Immature natural killer cell (primary cell): Measurements from ENCODE around the gene FARSA. TPM values are rescaled to one million over a fixed set of nuclear protein-coding genes. Genes with fewer than 3 reads are reported as not detected.

Experiments
- DNase-seq, 3 donors: peaks; one replicate each; pipeline ENCODE4 v3.0.0; 2022; ENCODE audit warnings: mixed read lengths in 1 of 3
- H3K27ac Mint-ChIP-seq, 6 donors: one replicate each; pipeline ENCODE4 v1.8.0; 2020; ENCODE audit warnings: mixed read lengths in 6 of 6, mild to moderate bottlenecking in 5 of 6, inconsistent platforms in 4 of 6, moderate library complexity in 3 of 6
- H3K27me3 Mint-ChIP-seq, 3 donors: one replicate each; pipeline ENCODE4 v1.8.0; 2020 to 2021; ENCODE audit warnings: low read depth in 3 of 3, mild to moderate bottlenecking in 3 of 3, mixed read lengths in 3 of 3, moderate library complexity in 3 of 3, inconsistent platforms in 1 of 3
- H3K36me3 Mint-ChIP-seq, 3 donors: one replicate each; pipeline ENCODE4 v1.8.0; 2020; ENCODE audit warnings: mixed read lengths in 3 of 3, inconsistent platforms in 2 of 3, mild to moderate bottlenecking in 2 of 3
- H3K4me1 Mint-ChIP-seq, 2 donors: one replicate each; pipeline ENCODE4 v1.8.0; 2020; ENCODE audit warnings: inconsistent platforms in 2 of 2, mild to moderate bottlenecking in 2 of 2, mixed read lengths in 2 of 2, moderate library complexity in 1 of 2
- H3K4me3 Mint-ChIP-seq, 5 donors: one replicate each; pipeline ENCODE4 v1.8.0; 2020; ENCODE audit warnings: mild to moderate bottlenecking in 5 of 5, mixed read lengths in 5 of 5, inconsistent platforms in 3 of 5, moderate library complexity in 3 of 5
- H3K9me3 Mint-ChIP-seq, 6 donors: one replicate each; pipeline ENCODE4 v1.8.0; 2020; ENCODE audit warnings: mild to moderate bottlenecking in 6 of 6, mixed read lengths in 6 of 6, inconsistent platforms in 4 of 6, moderate library complexity in 3 of 6
- polyA plus RNA-seq, 3 donors: library from polyadenylated mRNA; unstranded; fragments of 300-500 nt; fragmentation: Illumina TruSeq; gene quantifications; one replicate each; pipeline ENCODE4 v1.2.3, GENCODE V29; 2021

FARSA gene
- polyA plus RNA-seq, 3 donors from 2014 or later = 57.2 to 82.0 (median 71.1) TPM

- no peaks in the 10 kb centered on the region for H3K9me3 Mint-ChIP-seq
These were observed 5.5 kb upstream of the FARSA start for GRCh38 chr19:12938779-12939601.

GRCh38 chr19:12937927-12938778 lies 4.6 kb upstream of the FARSA start, which contains the start of gene CALR:
CALR (plus strand) TSS chr19:12938609; CDS start chr19:12938680, 71 bp downstream.
- Mint-ChIP-seq H3K36me3 (peaks cover 9 to 29% (median 15%) of the 10 kb centered on the region in 3 donors), H3K4me3 (peak within 1 kb of the TSS; percentile 97 to 100 (median 98)), H3K27ac (peak within 1 kb of the TSS; percentile 93 to 98 (median 98)), H3K4me1 (peaks cover 52 to 54% of the 10 kb centered on the region in 2 donors), H3K9me3 (no peaks in the 10 kb centered on the region), H3K27me3 (peaks cover 15 to 25% (median 23%) of the 10 kb centered on the region in 3 donors)
- peak; percentile 100 for DNase-seq

More at GRCh38 chr19:12938779-12939601, 5.5 kb upstream of the FARSA start:
- Mint-ChIP-seq H3K4me3 (peak overlapping the region; percentile 97 to 100 (median 98)), H3K27me3 (peaks cover 20 to 29% (median 24%) of the 10 kb centered on the region in 3 donors), H3K36me3 (peaks cover 15 to 36% (median 21%) of the 10 kb centered on the region in 3 donors), H3K27ac (peak overlapping the region; percentile 93 to 98 (median 98)), H3K4me1 (peaks cover 51 to 52% of the 10 kb centered on the region in 2 donors)
- DNase-seq = peak in 1 of 3 donors; percentile 47

GRCh38 chr19:12937093-12937926 lies 3.8 kb upstream of the FARSA start:
- no peak for DNase-seq
- H3K27me3 Mint-ChIP-seq = peaks cover 15 to 23% (median 20%) of the 10 kb centered on the region in 3 donors
- peak overlapping the region; percentile 93 to 98 (median 98) for H3K27ac Mint-ChIP-seq
- no peaks in the 10 kb centered on the region for H3K9me3 Mint-ChIP-seq
- H3K4me3 Mint-ChIP-seq = peak overlapping the region; percentile 97 to 100 (median 98)
- peaks cover 57 to 60% of the 10 kb centered on the region in 2 donors for H3K4me1 Mint-ChIP-seq
- H3K36me3 Mint-ChIP-seq = peaks cover 9 to 27% (median 15%) of the 10 kb centered on the region in 3 donors

GRCh38 chr19:12936582-12936981 lies 3.1 kb upstream of the FARSA start:
- Mint-ChIP-seq H3K4me3 (peak overlapping the region in 2 of 5 donors; percentile 1 to 20), H3K9me3 (no peaks in the 10 kb centered on the region), H3K4me1 (peaks cover 55 to 63% of the 10 kb centered on the region in 2 donors), H3K27me3 (peaks cover 15 to 23% (median 20%) of the 10 kb centered on the region in 3 donors), H3K27ac (no peak overlapping the region), H3K36me3 (peaks cover 9 to 24% (median 15%) of the 10 kb centered on the region in 3 donors)
- no peak for DNase-seq

GRCh38 chr19:12935071-12935470 lies 1.6 kb upstream of the FARSA start:
- H3K27me3 Mint-ChIP-seq = peaks cover 11 to 21% (median 20%) of the 10 kb centered on the region in 3 donors
- peak overlapping the region in 3 of 5 donors; percentile 18 to 49 (median 29) for H3K4me3 Mint-ChIP-seq
- no peaks in the 10 kb centered on the region for H3K9me3 Mint-ChIP-seq
- H3K36me3 Mint-ChIP-seq = peaks cover 7 to 13% (median 9%) of the 10 kb centered on the region in 3 donors
- H3K27ac Mint-ChIP-seq = no peak overlapping the region
- peaks cover 45 to 53% of the 10 kb centered on the region in 2 donors for H3K4me1 Mint-ChIP-seq
- DNase-seq = no peak

GRCh38 chr19:12932392-12933286 lies 872 bp downstream of the FARSA start:
- Mint-ChIP-seq H3K9me3 (no peaks in the 10 kb centered on the region), H3K27ac (peak overlapping the region; percentile 79 to 94 (median 90)), H3K27me3 (peaks cover 0 to 3% (median 2%) of the 10 kb centered on the region in 3 donors), H3K4me1 (peaks cover 24 to 31% of the 10 kb centered on the region in 2 donors), H3K4me3 (peak overlapping the region; percentile 95 to 98 (median 96)), H3K36me3 (peaks cover 4 to 12% (median 4%) of the 10 kb centered on the region in 3 donors)
- peak in 2 of 3 donors; percentile 44 to 46 for DNase-seq

GRCh38 chr19:12930002-12930645 lies 3.4 kb downstream of the FARSA start:
- DNase-seq = no peak
- Mint-ChIP-seq H3K27ac (no peak overlapping the region), H3K4me3 (no peak overlapping the region), H3K27me3 (no peaks in the 10 kb centered on the region), H3K9me3 (no peaks in the 10 kb centered on the region), H3K4me1 (peaks cover 20 to 23% of the 10 kb centered on the region in 2 donors), H3K36me3 (peaks cover 8 to 19% (median 10%) of the 10 kb centered on the region in 3 donors)

GRCh38 chr19:12924621-12925310 lies 8.7 kb downstream of the FARSA start:
- Mint-ChIP-seq H3K4me1 (peaks cover 4 to 6% of the 10 kb centered on the region in 2 donors), H3K4me3 (no peak overlapping the region), H3K36me3 (peaks cover 15 to 27% (median 15%) of the 10 kb centered on the region in 3 donors), H3K27ac (no peak overlapping the region), H3K27me3 (peaks cover 0 to 1% (median 0%) of the 10 kb centered on the region in 3 donors), H3K9me3 (no peaks in the 10 kb centered on the region)
- DNase-seq = no peak

- Mint-ChIP-seq H3K4me3 (no peak overlapping the region), H3K27ac (peak overlapping the region in 2 of 6 donors; percentile 5 to 17), H3K4me1 (peaks cover 13 to 14% of the 10 kb centered on the region in 2 donors), H3K27me3 (peaks cover 5 to 9% (median 6%) of the 10 kb centered on the region in 3 donors), H3K9me3 (no peaks in the 10 kb centered on the region), H3K36me3 (peaks cover 10 to 16% (median 10%) of the 10 kb centered on the region in 3 donors)
- no peak for DNase-seq
These were observed 10.6 kb downstream of the FARSA start for GRCh38 chr19:12922959-12923358.

- Mint-ChIP-seq H3K4me1 (peaks cover 13 to 17% of the 10 kb centered on the region in 2 donors), H3K27me3 (peaks cover 5 to 10% (median 8%) of the 10 kb centered on the region in 3 donors), H3K4me3 (peak overlapping the region in 1 of 5 donors; percentile 49), H3K27ac (peak overlapping the region in 4 of 6 donors; percentile 28 to 87 (median 56)), H3K9me3 (no peaks in the 10 kb centered on the region), H3K36me3 (peaks cover 5 to 9% (median 7%) of the 10 kb centered on the region in 3 donors)
- no peak for DNase-seq
These were observed 12.5 kb downstream of the FARSA start for GRCh38 chr19:12921047-12921446.

- H3K4me1 Mint-ChIP-seq = peaks cover 30% of the 10 kb centered on the region in 2 donors
- H3K9me3 Mint-ChIP-seq = no peaks in the 10 kb centered on the region
- no peak for DNase-seq
- peaks cover 5 to 11% (median 10%) of the 10 kb centered on the region in 3 donors for H3K27me3 Mint-ChIP-seq
- H3K27ac Mint-ChIP-seq = peak overlapping the region in 2 of 6 donors; percentile 53 to 84
- H3K4me3 Mint-ChIP-seq = peak overlapping the region; percentile 1 to 81 (median 66)
- peaks cover 5 to 6% (median 6%) of the 10 kb centered on the region in 3 donors for H3K36me3 Mint-ChIP-seq
These were observed 15.3 kb downstream of the FARSA start for GRCh38 chr19:12918253-12918652.
